Neural cell (in vitro differentiated cells): ENCODE data around the gene IL1A. TPM values are rescaled to one million over a fixed set of nuclear protein-coding genes. Genes with fewer than 3 reads are reported as not detected.

Source experiments
- H2AFZ ChIP-seq: fragments of 200-600, 300-800 bp; sonication (generic), shearing (Covaris generic); 2 replicates; pipeline ENCODE4 v1.6.0; 2014; ENCODE audit warnings: low read depth, mild to moderate bottlenecking, antibody characterized with exemption, low read length, moderate library complexity
- H3F3A ChIP-seq: fragments of 200-600 bp; shearing (Covaris generic); 2 replicates; pipeline ENCODE4 v1.6.1; 2016; ENCODE audit warnings: mild to moderate bottlenecking, moderate library complexity, mixed read lengths, antibody characterized with exemption, low read length; ENCODE audit not compliant: insufficient read depth, poor library complexity, severe bottlenecking
- H3K27ac ChIP-seq: fragments of 200-600, 300-800 bp; sonication (generic), shearing (Covaris generic); 2 replicates; pipeline ENCODE4 v1.5.1; 2014; ENCODE audit warnings: mild to moderate bottlenecking, low read length, moderate library complexity
- H3K27me3 ChIP-seq: fragments of 300-800, 200-600 bp; sonication (generic), shearing (Covaris generic); 2 replicates; pipeline ENCODE4 v1.6.0; 2014; ENCODE audit warnings: mild to moderate bottlenecking, low read depth, low read length, moderate library complexity; ENCODE audit not compliant: insufficient read depth
- H3K36me3 ChIP-seq: fragments of 300-800, 200-600 bp; sonication (generic), shearing (Covaris generic); 2 replicates; pipeline ENCODE4 v1.5.1; 2014; ENCODE audit warnings: mild to moderate bottlenecking, antibody characterized with exemption, low read length, moderate library complexity; ENCODE audit not compliant: insufficient read depth
- H3K4me2 ChIP-seq: fragments of 300-800, 200-600 bp; sonication (generic), shearing (Covaris generic); 2 replicates; pipeline ENCODE4 v1.6.0; 2014; ENCODE audit warnings: mild to moderate bottlenecking, low read length
- H3K4me3 ChIP-seq: fragments of 300-800, 200-600 bp; sonication (generic), shearing (Covaris generic); 2 replicates; pipeline ENCODE4 v1.5.1; 2014; ENCODE audit warnings: mild to moderate bottlenecking, low read length, moderate library complexity
- H3K79me2 ChIP-seq: fragments of 200-600 bp; shearing (Covaris generic); replicated peaks from 2 replicates; pipeline ENCODE4 v1.6.0; 2014; ENCODE audit warnings: mild to moderate bottlenecking, low read length, moderate library complexity; ENCODE audit not compliant: insufficient read depth
- H3K9ac ChIP-seq: fragments of 300-800, 200-600 bp; sonication (generic), shearing (Covaris generic); 2 replicates; pipeline ENCODE4 v1.6.1; 2016; ENCODE audit warnings: mild to moderate bottlenecking, low read length, mixed read lengths
- H3K9me2 ChIP-seq: fragments of 200-600 bp; shearing (Covaris generic); 2 replicates; pipeline ENCODE4 v1.6.1; 2016; ENCODE audit warnings: mild to moderate bottlenecking, low read length, mixed read lengths; ENCODE audit not compliant: insufficient read depth
- H3K9me3 ChIP-seq: fragments of 200-600, 300-800 bp; sonication (generic), shearing (Covaris generic); 2 replicates; pipeline ENCODE4 v1.6.1; 2016; ENCODE audit warnings: mild to moderate bottlenecking, mixed run types, low read length, moderate library complexity, mixed read lengths
- H4K20me1 ChIP-seq: fragments of 200-600 bp; shearing (Covaris generic); 2 replicates; pipeline ENCODE4 v1.6.1; 2016; ENCODE audit warnings: mild to moderate bottlenecking, mixed run types; ENCODE audit not compliant: insufficient read depth
- CTCF ChIP-seq: fragments of 450-650 bp; IDR thresholded peaks from 2 replicates; pipeline ENCODE4 v1.5.1; 2014; ENCODE audit warnings: antibody characterized with exemption, mild to moderate bottlenecking, moderate library complexity; ENCODE audit not compliant: poor library complexity, severe bottlenecking
- EP300 ChIP-seq: fragments of 450-650 bp; conservative IDR thresholded peaks from 2 replicates; pipeline ENCODE4 v1.6.1; 2014; ENCODE audit warnings: antibody characterized with exemption, mild to moderate bottlenecking, moderate library complexity; ENCODE audit not compliant: poor library complexity, severe bottlenecking
- EZH2 ChIP-seq: fragments of 200-600, 300-800 bp; shearing (Covaris generic), sonication (generic); IDR thresholded peaks from 2 replicates; pipeline ENCODE4 v1.6.1; 2014; ENCODE audit warnings: antibody characterized with exemption, low read length, borderline replicate concordance, mild to moderate bottlenecking; ENCODE audit not compliant: insufficient read depth, poor library complexity, severe bottlenecking
- MXI1 ChIP-seq: fragments of 450-650 bp; conservative IDR thresholded peaks from 2 replicates; pipeline ENCODE4 v1.6.1; 2014; ENCODE audit warnings: antibody characterized with exemption, mild to moderate bottlenecking; ENCODE audit not compliant: poor library complexity, severe bottlenecking
- POLR2AphosphoS5 ChIP-seq: IDR thresholded peaks from 2 replicates; pipeline ENCODE4 v1.6.1; 2012
- RAD21 ChIP-seq: fragments of 450-650 bp; conservative IDR thresholded peaks from 2 replicates; pipeline ENCODE4 v1.6.1; 2014; ENCODE audit warnings: antibody characterized with exemption, mild to moderate bottlenecking, moderate library complexity
- REST ChIP-seq: IDR thresholded peaks from 2 replicates; pipeline ENCODE4 v1.6.1; 2012; ENCODE audit warnings: borderline replicate concordance
- SMC3 ChIP-seq: fragments of 450-650 bp; conservative IDR thresholded peaks from 2 replicates; pipeline ENCODE4 v1.6.1; 2014; ENCODE audit warnings: antibody characterized with exemption, mild to moderate bottlenecking, moderate library complexity; ENCODE audit not compliant: poor library complexity
- TAF1 ChIP-seq: IDR thresholded peaks from 2 replicates; pipeline ENCODE4 v1.6.1; 2012; ENCODE audit warnings: low read depth
- polyA plus RNA-seq: library from polyadenylated mRNA; depleted of rRNA; stranded (reverse); fragments of >200 nt; gene quantifications from 2 replicates; pipeline ENCODE4 v1.2.3, GENCODE V29; 2014

The IL1A gene
- polyA plus RNA-seq, 1 donor from 2014 or later, result 0.14 TPM

- H2AFZ ChIP-seq, result no peak overlapping the region
- no peaks in the 10 kb centered on the region for H3K27me3 ChIP-seq
- TF ChIP-seq MXI1 (no peak), RAD21 (no peak), SMC3 (no peak), REST (no peak), EP300 (no peak), CTCF (no peak), POLR2AphosphoS5 (no peak), TAF1 (no peak), EZH2 (no peak)
- no peak overlapping the region for H3K4me2 ChIP-seq
- H3K79me2 ChIP-seq, result no peaks in the 10 kb centered on the region
- H3K9me3 ChIP-seq, result no peaks in the 10 kb centered on the region
- H3K4me3 ChIP-seq, result no peak overlapping the region
- no peaks in the 10 kb centered on the region for H3K9me2 ChIP-seq
- H3K36me3 ChIP-seq, result no peaks in the 10 kb centered on the region
- no peaks in the 10 kb centered on the region for H4K20me1 ChIP-seq
- H3K27ac ChIP-seq, result no peak overlapping the region
- no peaks in the 10 kb centered on the region for H3F3A ChIP-seq
- no peak overlapping the region for H3K9ac ChIP-seq
Measured at GRCh38 chr2:112723995-112724394, 60.3 kb downstream of the IL1A start.

Other genes with a start within 250 kb of the IL1A start
- 7.1 and 9.8 TPM in 2 replicates for gene POLR1B, start 242.0 kb downstream of the IL1A start, polyA plus RNA-seq
- 34.9 and 41.1 TPM in 2 replicates for gene CHCHD5, start 199.9 kb downstream of the IL1A start, polyA plus RNA-seq
- gene SLC20A1, start 138.6 kb downstream of the IL1A start, polyA plus RNA-seq, result 61.4 and 66.3 TPM in 2 replicates
- not detected in 2 replicates for gene NT5DC4, start 63.5 kb downstream of the IL1A start, polyA plus RNA-seq
- 0.78 and 1.5 TPM in 2 replicates for gene CKAP2L, start 19.9 kb downstream of the IL1A start, polyA plus RNA-seq
- gene IL1B, start 52.3 kb upstream of the IL1A start, polyA plus RNA-seq, result not detected in 2 replicates
- gene IL37, start 126.7 kb upstream of the IL1A start, polyA plus RNA-seq, result not detected in 2 replicates
- gene IL36G, start 193.5 kb upstream of the IL1A start, polyA plus RNA-seq, result not detected in 2 replicates
- gene IL36A, start 221.0 kb upstream of the IL1A start, polyA plus RNA-seq, result not detected in 2 replicates